ENCODE data around the gene HBEGF.
A peak's percentile ranks its signal among the peaks of the same experiment; 100 is the strongest.

Gene HBEGF

GRCh38 chr5:140346348-140347221 is at the start of gene HBEGF:
Gene HBEGF (minus strand): TSS chr5:140346603. CDS start chr5:140346328, 275 bp downstream.
- peak; percentile 6 for DNase-seq (ENCODE audit: low read depth, low spot score)

- DNase-seq (ENCODE audit: low read depth, low spot score): no peak
These were observed 47.3 kb upstream of the HBEGF start for GRCh38 chr5:140393738-140394137.

DNA sequence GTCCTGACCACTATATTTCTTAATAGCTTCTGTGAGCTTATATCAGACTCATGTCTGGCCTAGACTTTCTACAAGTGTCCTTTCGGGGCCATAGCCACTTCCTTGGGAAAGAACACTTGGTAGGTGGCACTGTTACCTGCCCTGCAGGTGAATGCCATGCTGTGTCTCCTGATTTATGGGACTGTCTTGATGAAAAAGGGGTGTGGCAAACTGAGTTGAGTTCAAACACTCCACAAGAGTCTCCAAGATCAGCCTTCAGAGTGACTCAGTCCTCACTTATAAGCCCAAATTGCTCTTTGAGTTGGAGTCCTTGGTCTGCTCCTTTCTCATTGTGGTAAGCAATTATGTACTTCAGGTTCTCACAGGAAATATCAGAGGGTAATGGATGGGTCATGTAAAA is 45.3 kb upstream of the HBEGF start:
- DNase-seq (ENCODE audit: low read depth, low spot score): no peak

DNA sequence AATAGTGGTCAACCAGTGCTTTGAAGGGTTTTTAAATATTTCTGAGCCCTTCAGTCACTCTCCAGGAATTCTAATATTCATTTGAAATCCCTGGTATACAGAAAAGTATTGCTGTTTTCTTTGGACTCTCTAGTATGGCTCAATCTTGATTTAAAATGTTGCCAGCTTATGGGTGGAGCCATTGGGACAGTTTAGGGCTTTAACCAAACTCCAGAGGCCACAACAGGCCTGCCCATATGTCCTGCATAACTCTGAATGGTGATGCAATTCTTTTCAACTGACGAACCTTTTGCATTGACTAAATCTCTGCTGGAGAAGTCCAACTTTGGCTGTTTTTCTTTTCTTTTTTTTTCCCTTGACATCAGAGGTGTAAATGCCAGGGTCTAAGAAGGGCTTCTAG is 44.9 kb upstream of the HBEGF start:
- no peak for DNase-seq (ENCODE audit: low read depth, low spot score)

DNA sequence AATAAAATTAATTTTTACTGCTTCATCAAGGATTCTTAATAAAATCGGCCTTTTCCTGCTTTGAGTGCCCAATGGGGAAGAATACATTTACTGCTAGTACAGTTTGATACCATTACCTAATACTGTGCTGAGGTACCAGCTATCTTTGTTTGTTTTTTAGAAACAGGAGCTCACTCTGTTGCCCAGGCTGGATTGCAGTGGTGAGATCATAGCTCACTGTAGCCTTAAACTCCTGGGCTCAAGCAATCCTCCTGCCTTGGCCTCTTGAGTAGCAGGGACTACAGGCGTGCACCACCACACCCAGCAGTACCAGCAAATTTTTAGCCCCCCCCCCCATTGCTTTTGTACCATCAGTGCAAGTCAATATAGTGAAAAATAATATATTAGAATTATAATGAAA is 41.6 kb upstream of the HBEGF start:
- no peak for DNase-seq (ENCODE audit: low read depth, low spot score)

- DNase-seq (ENCODE audit: low read depth, low spot score): no peak
These were observed 36.9 kb upstream of the HBEGF start for GRCh38 chr5:140383300-140383699.

- DNase-seq (ENCODE audit: low read depth, low spot score): no peak
These were observed 36.5 kb upstream of the HBEGF start for GRCh38 chr5:140382866-140383265.

DNA sequence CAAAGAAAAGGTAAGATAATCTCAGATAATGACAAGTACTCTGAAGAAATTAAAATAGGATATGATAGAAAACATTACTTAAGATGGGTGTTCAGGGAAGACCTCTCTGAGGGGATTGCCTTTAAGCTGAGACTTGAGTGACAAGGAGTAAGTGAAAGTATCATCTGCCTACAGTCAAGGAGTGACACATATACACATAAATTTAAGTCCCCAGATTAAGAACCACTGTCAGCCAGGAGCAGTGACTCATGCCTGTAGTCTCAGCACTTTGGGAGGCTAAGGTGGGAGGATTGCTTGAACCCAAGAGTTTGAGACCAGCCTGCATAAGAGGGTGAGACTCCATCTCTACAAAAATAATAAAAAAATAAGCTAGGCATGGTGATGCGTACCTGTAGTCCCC is 35.6 kb upstream of the HBEGF start:
- DNase-seq (ENCODE audit: low read depth, low spot score): no peak

- DNase-seq (ENCODE audit: low read depth, low spot score): no peak
These were observed 34.9 kb upstream of the HBEGF start for GRCh38 chr5:140381351-140381750.

- DNase-seq (ENCODE audit: low read depth, low spot score): no peak
These were observed 26.6 kb upstream of the HBEGF start for GRCh38 chr5:140372971-140373487.

DNA sequence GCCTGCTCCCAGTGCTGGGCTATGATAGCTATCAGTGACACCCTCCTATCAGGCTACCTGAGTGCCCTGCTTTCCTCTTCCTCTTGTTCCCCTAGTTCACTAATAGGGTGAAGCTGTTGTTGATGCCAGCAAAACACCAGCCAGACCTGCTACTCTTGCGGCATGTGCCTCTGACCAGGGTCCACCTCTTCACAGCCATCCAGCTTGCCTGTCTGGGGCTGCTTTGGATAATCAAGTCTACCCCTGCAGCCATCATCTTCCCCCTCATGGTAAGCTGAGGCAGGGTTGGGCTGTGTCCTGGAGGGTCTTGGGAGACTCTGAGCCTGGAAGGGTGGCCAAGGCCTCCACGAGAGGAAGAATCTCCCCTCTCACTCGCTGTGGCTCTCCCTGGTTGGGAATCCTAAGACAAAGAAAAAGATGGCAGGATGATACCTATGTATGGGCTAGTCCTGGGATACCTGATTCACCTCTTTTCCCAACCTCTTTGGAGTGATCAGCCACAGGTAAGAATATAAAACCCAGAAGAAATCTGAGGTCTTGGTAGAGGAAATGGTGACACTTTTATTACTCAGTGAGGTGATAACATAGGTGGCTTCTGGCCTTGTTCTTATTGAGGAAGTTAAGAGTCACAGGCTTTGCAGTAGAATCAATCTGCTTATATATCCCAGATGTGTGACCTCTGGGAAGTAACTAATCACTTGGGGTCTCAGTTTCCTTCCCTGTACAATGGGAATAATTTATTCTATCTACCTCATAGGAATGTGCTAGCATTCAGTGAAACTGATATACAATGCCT is 25.2 kb upstream of the HBEGF start:
- DNase-seq (ENCODE audit: low read depth, low spot score): no peak

- no peak for DNase-seq (ENCODE audit: low read depth, low spot score)
These were observed 21.0 kb upstream of the HBEGF start for GRCh38 chr5:140367256-140368013.

- no peak for DNase-seq (ENCODE audit: low read depth, low spot score)
These were observed 20.3 kb upstream of the HBEGF start for GRCh38 chr5:140366589-140367255.

DNA sequence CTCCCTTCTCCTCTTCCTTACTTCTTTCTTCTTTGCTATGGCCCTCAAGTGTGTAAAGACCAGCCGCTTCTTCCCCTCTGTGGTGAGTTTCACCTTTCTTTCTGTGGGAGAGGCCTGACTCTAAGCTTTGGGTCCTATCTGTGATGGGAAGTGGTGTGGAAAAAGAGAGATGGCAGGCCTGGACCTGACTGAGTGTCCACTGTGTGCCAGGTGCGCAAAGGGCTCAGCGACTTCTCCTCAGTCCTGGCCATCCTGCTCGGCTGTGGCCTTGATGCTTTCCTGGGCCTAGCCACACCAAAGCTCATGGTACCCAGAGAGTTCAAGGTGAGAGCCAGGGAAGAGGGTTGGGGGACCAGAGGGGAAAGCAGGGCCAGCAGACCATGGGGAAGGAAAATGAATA is 19.5 kb upstream of the HBEGF start:
- no peak for DNase-seq (ENCODE audit: low read depth, low spot score)

DNA sequence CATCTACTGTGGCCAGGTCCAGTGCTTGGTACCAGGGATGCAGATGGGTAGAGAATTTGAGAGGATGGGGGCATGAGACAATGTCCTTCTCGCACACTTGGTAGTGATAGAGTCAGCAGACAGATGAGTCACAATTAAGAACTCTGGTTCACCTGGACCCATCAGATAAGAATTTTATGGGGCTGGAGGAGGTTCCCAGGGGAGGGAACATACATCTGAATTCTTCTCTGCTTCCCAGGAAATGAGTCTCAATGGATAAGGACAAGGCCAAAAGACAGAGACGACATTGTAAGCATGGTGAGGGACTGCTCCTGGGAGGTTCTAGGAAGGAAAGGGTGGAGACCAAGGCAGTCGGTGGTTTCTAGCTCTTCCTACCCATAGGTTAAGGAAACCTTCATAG is 18.9 kb upstream of the HBEGF start:
- DNase-seq (ENCODE audit: low read depth, low spot score): no peak

DNA sequence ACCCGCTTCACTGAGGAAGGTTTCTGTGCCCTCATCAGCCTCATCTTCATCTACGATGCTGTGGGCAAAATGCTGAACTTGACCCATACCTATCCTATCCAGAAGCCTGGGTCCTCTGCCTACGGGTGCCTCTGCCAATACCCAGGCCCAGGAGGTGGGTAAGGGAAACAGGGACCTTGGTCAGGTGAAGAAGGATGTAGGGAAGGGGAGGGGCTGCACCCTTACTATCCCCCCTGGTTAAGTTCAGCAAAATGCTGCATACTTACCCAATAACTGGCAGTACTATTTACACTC is 18.0 kb upstream of the HBEGF start:
- DNase-seq (ENCODE audit: low read depth, low spot score): no peak

GRCh38 chr5:140363631-140364471 is 17.4 kb upstream of the HBEGF start:
- no peak for DNase-seq (ENCODE audit: low read depth, low spot score)

DNA sequence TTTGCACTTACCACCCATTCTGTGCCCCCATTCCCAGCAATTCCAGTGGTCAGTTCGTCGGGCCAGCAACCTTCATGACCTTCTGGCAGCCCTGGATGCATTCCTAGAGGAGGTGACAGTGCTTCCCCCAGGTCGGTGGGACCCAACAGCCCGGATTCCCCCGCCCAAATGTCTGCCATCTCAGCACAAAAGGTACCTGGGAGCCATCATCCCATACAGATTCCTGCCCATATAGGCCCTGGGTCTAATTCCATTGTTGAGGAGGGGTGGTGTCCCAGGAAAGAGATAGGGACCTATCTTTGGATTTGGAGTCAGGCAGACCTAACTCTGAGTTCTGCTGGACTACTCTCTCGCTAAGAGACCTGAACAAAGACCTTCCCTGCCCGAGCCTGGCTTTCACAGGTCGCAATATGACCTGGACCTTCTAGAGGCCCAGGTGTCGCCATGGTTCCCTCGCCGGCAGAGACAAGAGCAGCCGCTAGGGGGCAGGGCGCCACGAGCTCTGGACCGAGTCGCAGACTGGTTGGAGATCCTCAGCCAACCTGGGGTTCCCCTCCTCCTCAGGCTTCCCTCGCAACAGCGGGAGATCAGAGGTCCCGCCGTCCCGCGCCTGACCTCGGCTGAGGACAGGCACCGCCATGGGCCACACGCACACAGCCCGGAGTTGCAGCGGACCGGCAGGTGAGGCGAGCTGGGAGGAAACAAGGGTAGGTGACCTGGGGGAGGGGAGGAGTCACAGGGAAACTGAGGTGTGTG is 16.6 kb upstream of the HBEGF start:
- peak; percentile 63 for DNase-seq (ENCODE audit: low read depth, low spot score)

- no peak for DNase-seq (ENCODE audit: low read depth, low spot score)
These were observed 15.9 kb upstream of the HBEGF start for GRCh38 chr5:140362311-140362710.

DNA sequence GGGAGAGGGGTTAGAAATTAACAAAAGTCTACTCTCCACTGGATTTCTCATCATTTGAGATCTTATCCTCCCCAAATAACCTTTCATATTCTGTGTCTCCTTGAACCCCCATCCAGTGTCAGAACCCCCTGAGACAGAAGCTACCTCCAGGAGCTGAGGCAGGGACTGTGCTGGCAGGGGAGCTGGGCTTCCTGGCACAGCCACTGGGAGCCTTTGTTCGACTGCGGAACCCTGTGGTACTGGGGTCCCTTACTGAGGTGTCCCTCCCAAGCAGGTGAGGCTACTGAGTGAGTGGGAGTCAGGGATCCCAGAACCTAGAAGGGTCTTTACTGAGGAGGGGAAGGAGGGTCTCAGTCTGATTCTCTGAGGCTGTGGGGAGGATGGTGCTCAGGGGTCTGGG is 15.5 kb upstream of the HBEGF start:
- DNase-seq (ENCODE audit: low read depth, low spot score): no peak

Data from activated naive CD8-positive, alpha-beta T cell treated with anti-CD3 and anti-CD28 coated beads, Interleukin-2, amount 50 U/mL, for 16 hours (primary cell).